HT-29 (cell line): ENCODE data around the gene PAX8. TPM values are rescaled to one million over a fixed set of nuclear protein-coding genes. Genes with fewer than 3 reads are reported as not detected.
A peak's percentile ranks its signal among the peaks of the same experiment; 100 is the strongest.
"Not testable (repeated sequence)": the region's sequence is repeated elsewhere in the genome, so short reads cannot be mapped to it uniquely, and the experiment has no call there.

Experiments used
- DNase-seq: peaks from one replicate; pipeline ENCODE4 v3.0.0-alpha.2; 2015; ENCODE audit warnings: low spot score
- total RNA-seq: library from RNA; depleted of rRNA; stranded (reverse); fragments of >200 nt; shearing (Covaris generic); gene quantifications from 2 replicates; pipeline ENCODE4 v1.2.3, GENCODE V29; 2014; rRNA removed

Gene PAX8
- 1.5 and 3.4 TPM in 2 replicates for total RNA-seq

- DNase-seq: no peak
Measured at GRCh38 chr2:113278742-113279139, at the start of gene PAX8. Gene PAX8 (minus strand): TSS chr2:113278921. CDS start chr2:113278394, 527 bp downstream.

GRCh38 chr2:113328043-113328442 lies 49.3 kb upstream of the PAX8 start:
- DNase-seq: no peak

GRCh38 chr2:113325161-113325731 lies 46.5 kb upstream of the PAX8 start:
- DNase-seq: peak; percentile 29

GRCh38 chr2:113324684-113325160 lies 46.0 kb upstream of the PAX8 start:
- DNase-seq: peak; percentile 62

GRCh38 chr2:113323129-113323528 lies 44.4 kb upstream of the PAX8 start:
- DNase-seq: not testable (repeated sequence)

GRCh38 chr2:113320106-113320505 lies 41.4 kb upstream of the PAX8 start:
- DNase-seq: not testable (repeated sequence)

- DNase-seq: not testable (repeated sequence)
Measured at GRCh38 chr2:113318941-113319340, 40.2 kb upstream of the PAX8 start.

- no peak for DNase-seq
Measured at GRCh38 chr2:113316085-113316484, 37.4 kb upstream of the PAX8 start.

- DNase-seq: not testable (repeated sequence)
Measured at GRCh38 chr2:113314663-113315062, 35.9 kb upstream of the PAX8 start.

GRCh38 chr2:113314176-113314575 lies 35.5 kb upstream of the PAX8 start:
- DNase-seq: not testable (repeated sequence)

- DNase-seq: not testable (repeated sequence)
Measured at GRCh38 chr2:113311781-113312180, 33.1 kb upstream of the PAX8 start.

- DNase-seq: not testable (repeated sequence)
Measured at GRCh38 chr2:113311191-113311590, 32.5 kb upstream of the PAX8 start.

- DNase-seq: no peak
Measured at GRCh38 chr2:113309655-113310387, 31.1 kb upstream of the PAX8 start.

GRCh38 chr2:113308784-113309183 lies 30.1 kb upstream of the PAX8 start:
- DNase-seq: not testable (repeated sequence)

GRCh38 chr2:113306207-113306606 lies 27.5 kb upstream of the PAX8 start:
- not testable (repeated sequence) for DNase-seq

GRCh38 chr2:113305749-113306148 lies 27.0 kb upstream of the PAX8 start:
- not testable (repeated sequence) for DNase-seq

GRCh38 chr2:113305146-113305545 lies 26.4 kb upstream of the PAX8 start:
- no peak for DNase-seq

- DNase-seq: no peak
Measured at GRCh38 chr2:113304702-113305101, 26.0 kb upstream of the PAX8 start.

GRCh38 chr2:113302216-113302980 lies 23.7 kb upstream of the PAX8 start:
- DNase-seq: not testable (repeated sequence)

GRCh38 chr2:113300281-113300680 lies 21.6 kb upstream of the PAX8 start:
- no peak for DNase-seq

- DNase-seq: no peak
Measured at GRCh38 chr2:113298176-113298575, 19.5 kb upstream of the PAX8 start.

GRCh38 chr2:113297590-113297989 lies 18.9 kb upstream of the PAX8 start:
- DNase-seq: peak; percentile 62
